Tibial artery (tissue), 4 donors: ENCODE results near the gene NELL2.

ENCODE experiments used
- DNase-seq, 2 donors: peaks; one replicate each; pipeline ENCODE4 v3.0.0-alpha.2; 2019
- H3K27ac ChIP-seq, 2 donors: fragments of 200-600 bp; sonication (generic) in 1 of 2; 1 replicate in 1 of 2; 2 replicates in 1 of 2; pipeline ENCODE4 v1.5.1; 2018 to 2019; ENCODE audit warnings: mild to moderate bottlenecking in 1 of 2
- H3K27me3 ChIP-seq, 2 donors: fragments of 200-600 bp; sonication (generic) in 1 of 2; one replicate each; pipeline versions ENCODE4 v1.5.1 to v1.6.0; 2016 to 2019
- H3K36me3 ChIP-seq, 3 donors: fragments of 200-600 bp; sonication (generic) in 2 of 3; one replicate each; pipeline ENCODE4 v1.5.1; 2016 to 2019; ENCODE audit warnings: mild to moderate bottlenecking in 2 of 3
- H3K4me1 ChIP-seq, 4 donors: fragments of 200-600 bp; sonication (generic) in 2 of 4; 1 replicate in 3 of 4; 2 replicates in 1 of 4; pipeline ENCODE4 v1.5.1; 2016 to 2019
- H3K4me3 ChIP-seq, 2 donors: fragments of 200-600 bp; sonication (generic) in 1 of 2; 1 replicate in 1 of 2; 2 replicates in 1 of 2; pipeline ENCODE4 v1.5.1; 2018 to 2019; ENCODE audit warnings: mild to moderate bottlenecking in 2 of 2
- H3K9me3 ChIP-seq, 3 donors: fragments of 200-600 bp; sonication (generic) in 1 of 3; one replicate each; pipeline ENCODE4 v1.5.1; 2016 to 2019
- CTCF ChIP-seq, 2 experiments: fragments of 200-600 bp in 1 of 2; fragments of 450-650 bp in 1 of 2; IDR thresholded peaks; one replicate each; pipeline ENCODE4 v1.5.1; 2017 to 2019; ENCODE audit warnings: antibody characterized with exemption in 2 of 2, mild to moderate bottlenecking in 1 of 2, moderate library complexity in 1 of 2
- intact Hi-C: fragments of 100-400 bp; cut with DNase I; formaldehyde crosslinking; loops from one replicate; pipeline ENCODE4 v1.15.0; 2023; ENCODE audit warnings: low total_unique reads

Gene NELL2

GRCh38 chr12:44804068-44804467, 72.0 kb downstream of the NELL2 start:
- H3K36me3 ChIP-seq: no peaks in the 10 kb centered on the region
- intact Hi-C loops: no loop called here
- H3K9me3 ChIP-seq: no peaks in the 10 kb centered on the region
- no peak for DNase-seq
- no peaks in the 10 kb centered on the region for H3K4me1 ChIP-seq
- no peak for TF ChIP-seq CTCF (IDR thresholded peaks at IDR 0.05)
- no peak overlapping the region for H3K27ac ChIP-seq
- no peaks in the 10 kb centered on the region for H3K27me3 ChIP-seq
- H3K4me3 ChIP-seq: no peak overlapping the region

GRCh38 chr12:44795970-44796369, 80.1 kb downstream of the NELL2 start:
- Histone ChIP-seq H3K27ac (no peak overlapping the region), H3K4me1 (no peaks in the 10 kb centered on the region), H3K4me3 (no peak overlapping the region), H3K27me3 (no peaks in the 10 kb centered on the region), H3K9me3 (no peaks in the 10 kb centered on the region), H3K36me3 (no peaks in the 10 kb centered on the region)
- no peak for TF ChIP-seq CTCF (IDR thresholded peaks at IDR 0.05)
- intact Hi-C loops: no loop called here
- no peak for DNase-seq

GRCh38 chr12:44788731-44789130, 87.4 kb downstream of the NELL2 start:
- Histone ChIP-seq H3K9me3 (no peaks in the 10 kb centered on the region), H3K36me3 (no peaks in the 10 kb centered on the region), H3K27ac (no peak overlapping the region), H3K4me1 (no peaks in the 10 kb centered on the region), H3K4me3 (no peak overlapping the region), H3K27me3 (no peaks in the 10 kb centered on the region)
- no peak for TF ChIP-seq CTCF (IDR thresholded peaks at IDR 0.05)
- DNase-seq: no peak
- intact Hi-C loops: no loop called here

GRCh38 chr12:44780221-44780790, 95.8 kb downstream of the NELL2 start:
- H3K27me3 ChIP-seq: no peaks in the 10 kb centered on the region
- no peaks in the 10 kb centered on the region for H3K4me1 ChIP-seq
- intact Hi-C loops: no loop called here
- no peak for DNase-seq
- H3K36me3 ChIP-seq: no peaks in the 10 kb centered on the region
- no peak for TF ChIP-seq CTCF (IDR thresholded peaks at IDR 0.05)
- no peak overlapping the region for H3K4me3 ChIP-seq
- no peaks in the 10 kb centered on the region for H3K9me3 ChIP-seq
- H3K27ac ChIP-seq: no peak overlapping the region

GRCh38 chr12:44779766-44780165, 96.3 kb downstream of the NELL2 start:
- H3K36me3 ChIP-seq: no peaks in the 10 kb centered on the region
- no peak for TF ChIP-seq CTCF (IDR thresholded peaks at IDR 0.05)
- H3K27ac ChIP-seq: no peak overlapping the region
- no peaks in the 10 kb centered on the region for H3K27me3 ChIP-seq
- H3K4me3 ChIP-seq: no peak overlapping the region
- DNase-seq: no peak
- no peaks in the 10 kb centered on the region for H3K4me1 ChIP-seq
- no peaks in the 10 kb centered on the region for H3K9me3 ChIP-seq
- intact Hi-C loops: no loop called here

- TF ChIP-seq CTCF (IDR thresholded peaks at IDR 0.05): no peak
- Histone ChIP-seq H3K4me1 (no peaks in the 10 kb centered on the region), H3K4me3 (no peak overlapping the region), H3K27ac (no peak overlapping the region), H3K36me3 (no peaks in the 10 kb centered on the region), H3K9me3 (no peaks in the 10 kb centered on the region), H3K27me3 (no peaks in the 10 kb centered on the region)
- intact Hi-C loops: no loop called here
- no peak for DNase-seq
These were observed 97.3 kb downstream of the NELL2 start for GRCh38 chr12:44778863-44779262.
